ENCODE data around the gene COL20A1. TPM values are rescaled to one million over a fixed set of nuclear protein-coding genes. Genes with fewer than 3 reads are reported as not detected.

Gene COL20A1
- total RNA-seq, 1 donor from 2014 or later = not detected

DNA sequence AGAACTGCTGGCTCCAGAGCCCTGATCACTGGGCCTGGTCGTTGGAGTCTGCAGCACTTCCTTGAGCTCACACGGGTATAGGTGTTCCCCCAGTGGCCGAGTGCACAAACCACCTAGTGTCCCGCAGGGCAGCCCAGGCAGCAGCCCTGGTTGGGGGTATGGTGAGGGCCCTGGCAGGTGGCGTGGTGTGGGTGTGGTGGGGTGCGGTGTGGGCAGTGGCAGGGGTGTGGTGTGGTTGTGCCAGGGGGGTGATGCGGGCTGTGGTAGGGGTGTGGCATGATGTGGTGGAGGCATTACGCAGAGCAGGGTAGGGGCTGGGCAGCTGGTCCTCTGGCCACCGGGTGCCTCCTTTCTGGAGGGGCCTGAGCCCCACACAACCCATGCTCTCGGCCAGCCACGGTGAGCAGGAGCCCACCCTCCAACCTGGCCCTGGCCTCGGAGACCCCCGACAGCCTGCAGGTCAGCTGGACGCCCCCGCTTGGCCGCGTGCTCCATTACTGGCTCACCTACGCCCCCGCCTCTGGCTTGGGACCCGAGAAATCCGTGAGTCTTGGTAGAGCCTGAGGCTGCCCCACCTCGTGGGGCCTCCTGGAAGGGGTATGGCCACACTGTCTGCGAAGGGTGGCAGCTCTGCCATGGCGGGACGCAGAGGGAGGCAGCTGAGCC is 20.5 kb downstream of the COL20A1 start:
- Mint-ChIP-seq H3K27ac (no peak overlapping the region), H3K9me3 (no peaks in the 10 kb centered on the region), H3K4me1 (no peaks in the 10 kb centered on the region), H3K4me3 (no peak overlapping the region), H3K36me3 (ENCODE audit: low read depth) (no peaks in the 10 kb centered on the region), H3K27me3 (peaks cover 2% of the 10 kb centered on the region)
- ATAC-seq (ENCODE audit: low read depth) (no peak), DNase-seq (no peak)
- POLR2A ChIA-PET = no interaction called here
- TF ChIP-seq, protein P1, sequence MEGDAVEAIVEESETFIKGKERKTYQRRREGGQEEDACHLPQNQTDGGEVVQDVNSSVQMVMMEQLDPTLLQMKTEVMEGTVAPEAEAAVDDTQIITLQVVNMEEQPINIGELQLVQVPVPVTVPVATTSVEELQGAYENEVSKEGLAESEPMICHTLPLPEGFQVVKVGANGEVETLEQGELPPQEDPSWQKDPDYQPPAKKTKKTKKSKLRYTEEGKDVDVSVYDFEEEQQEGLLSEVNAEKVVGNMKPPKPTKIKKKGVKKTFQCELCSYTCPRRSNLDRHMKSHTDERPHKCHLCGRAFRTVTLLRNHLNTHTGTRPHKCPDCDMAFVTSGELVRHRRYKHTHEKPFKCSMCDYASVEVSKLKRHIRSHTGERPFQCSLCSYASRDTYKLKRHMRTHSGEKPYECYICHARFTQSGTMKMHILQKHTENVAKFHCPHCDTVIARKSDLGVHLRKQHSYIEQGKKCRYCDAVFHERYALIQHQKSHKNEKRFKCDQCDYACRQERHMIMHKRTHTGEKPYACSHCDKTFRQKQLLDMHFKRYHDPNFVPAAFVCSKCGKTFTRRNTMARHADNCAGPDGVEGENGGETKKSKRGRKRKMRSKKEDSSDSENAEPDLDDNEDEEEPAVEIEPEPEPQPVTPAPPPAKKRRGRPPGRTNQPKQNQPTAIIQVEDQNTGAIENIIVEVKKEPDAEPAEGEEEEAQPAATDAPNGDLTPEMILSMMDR (IDR thresholded peaks at IDR 0.05) = no peak
- CTCF ChIA-PET = no interaction called here
- intact Hi-C loops (cut with micrococcal nuclease) = loop anchor here (5.0 kb wide), 1 partner anchor 659 kb away; no protein-coding TSS in a partner anchor

DNA sequence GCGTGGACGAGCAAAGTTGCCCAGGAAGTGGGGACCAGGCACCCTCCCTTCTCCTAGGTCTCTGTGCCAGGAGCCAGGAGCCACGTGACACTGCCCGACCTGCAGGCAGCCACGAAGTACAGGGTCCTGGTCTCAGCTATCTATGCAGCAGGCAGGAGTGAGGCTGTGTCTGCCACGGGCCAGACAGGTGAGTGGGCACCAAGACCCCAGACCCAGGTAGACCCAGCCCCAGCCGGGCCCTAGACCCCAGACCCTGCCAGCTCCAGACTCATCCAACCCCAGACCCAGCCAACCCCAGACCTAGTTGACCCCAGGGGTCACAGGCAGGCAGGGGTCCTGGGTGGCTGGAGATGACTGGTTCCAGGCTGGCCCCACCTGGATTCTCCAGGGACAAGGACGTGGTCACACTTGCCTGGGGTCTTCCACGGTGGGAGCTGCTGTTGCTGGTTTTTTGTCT is 21.1 kb downstream of the COL20A1 start:
- H3K36me3 Mint-ChIP-seq (ENCODE audit: low read depth) = no peaks in the 10 kb centered on the region
- intact Hi-C loops (cut with micrococcal nuclease) = loop anchor here (5.0 kb wide), 1 partner anchor 658 kb away; no protein-coding TSS in a partner anchor
- peaks cover 2% of the 10 kb centered on the region for H3K27me3 Mint-ChIP-seq
- no peaks in the 10 kb centered on the region for H3K9me3 Mint-ChIP-seq
- no peak for ATAC-seq (ENCODE audit: low read depth)
- POLR2A ChIA-PET = no interaction called here
- H3K4me1 Mint-ChIP-seq = no peaks in the 10 kb centered on the region
- TF ChIP-seq, protein P1 (IDR thresholded peaks at IDR 0.05) = no peak
- CTCF ChIA-PET = no interaction called here
- no peak overlapping the region for H3K4me3 Mint-ChIP-seq
- H3K27ac Mint-ChIP-seq = no peak overlapping the region
- DNase-seq = no peak

DNA sequence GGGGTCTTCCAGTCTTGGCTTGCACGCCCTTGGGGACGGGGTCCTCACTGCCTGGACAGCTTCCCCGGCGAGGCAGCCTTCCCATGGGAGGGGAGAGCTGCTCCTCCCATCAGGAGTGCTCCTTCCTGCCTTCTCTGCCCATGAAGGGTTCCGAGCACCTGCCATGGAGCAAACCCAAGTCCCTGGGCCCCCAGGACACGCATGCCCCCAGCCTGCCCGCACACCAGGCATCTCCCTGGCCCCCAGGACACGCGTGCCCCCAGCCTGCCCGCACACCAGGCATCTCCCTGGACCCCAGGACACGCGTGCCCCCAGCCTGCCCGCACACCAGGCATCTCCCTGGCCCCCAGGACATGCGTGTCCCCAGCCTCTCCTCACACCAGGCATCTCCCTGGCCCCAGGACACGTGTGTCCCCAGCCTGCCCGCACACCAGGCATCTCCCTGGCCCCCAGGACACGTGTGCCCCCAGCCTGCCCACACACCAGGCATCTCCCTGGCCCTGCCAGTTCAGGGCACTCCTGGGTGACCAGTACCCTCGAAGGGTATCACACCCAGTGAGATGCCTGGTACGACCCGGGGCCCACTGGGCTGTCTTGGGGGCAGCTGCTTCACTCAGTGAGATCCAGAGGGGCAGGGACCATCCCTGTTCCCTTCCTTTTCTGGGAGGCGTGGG is 21.7 kb downstream of the COL20A1 start:
- no peak overlapping the region for H3K4me3 Mint-ChIP-seq
- ChIA-PET CTCF (no interaction called here), POLR2A (no interaction called here)
- DNase-seq = no peak
- ATAC-seq (ENCODE audit: low read depth) = no peak
- no peaks in the 10 kb centered on the region for H3K36me3 Mint-ChIP-seq (ENCODE audit: low read depth)
- no peaks in the 10 kb centered on the region for H3K9me3 Mint-ChIP-seq
- TF ChIP-seq, protein P1 (IDR thresholded peaks at IDR 0.05) = no peak
- intact Hi-C loops (cut with micrococcal nuclease) = loop anchor here (5.0 kb wide), 1 partner anchor 658 kb away; no protein-coding TSS in a partner anchor
- H3K4me1 Mint-ChIP-seq = no peaks in the 10 kb centered on the region
- no peak overlapping the region for H3K27ac Mint-ChIP-seq
- peaks cover 2% of the 10 kb centered on the region for H3K27me3 Mint-ChIP-seq

DNA sequence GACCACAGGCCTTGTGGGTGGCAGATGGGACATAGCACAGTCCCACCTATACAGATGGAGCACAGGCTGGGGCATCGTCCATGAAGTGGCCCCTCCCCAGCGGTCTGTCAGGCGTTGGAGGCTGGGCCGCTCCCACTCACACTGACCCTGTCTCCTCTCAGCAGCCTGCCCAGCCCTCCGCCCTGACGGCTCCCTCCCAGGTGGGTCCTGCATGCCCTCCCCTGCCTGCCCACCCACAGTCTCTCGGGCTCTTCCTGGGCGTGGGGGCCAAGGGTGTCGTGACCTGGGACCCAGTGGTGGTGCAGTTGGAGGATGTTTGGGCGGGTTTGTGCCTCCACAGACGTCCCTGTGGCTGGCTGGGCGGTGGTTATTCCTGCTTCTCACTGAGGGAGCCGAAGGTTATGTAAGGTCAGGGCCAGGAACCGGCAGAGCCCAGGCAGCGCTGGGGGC is 22.3 kb downstream of the COL20A1 start:
- H3K9me3 Mint-ChIP-seq = no peaks in the 10 kb centered on the region
- ATAC-seq (ENCODE audit: low read depth) (no peak), DNase-seq (no peak)
- no peaks in the 10 kb centered on the region for H3K4me1 Mint-ChIP-seq
- CTCF ChIA-PET = no interaction called here
- intact Hi-C loops (cut with micrococcal nuclease) = no loop called here
- H3K36me3 Mint-ChIP-seq (ENCODE audit: low read depth) = no peaks in the 10 kb centered on the region
- H3K27ac Mint-ChIP-seq = no peak overlapping the region
- POLR2A ChIA-PET = no interaction called here
- peaks cover 3% of the 10 kb centered on the region for H3K27me3 Mint-ChIP-seq
- H3K4me3 Mint-ChIP-seq = no peak overlapping the region
- TF ChIP-seq, protein P1 (IDR thresholded peaks at IDR 0.05) = no peak

DNA sequence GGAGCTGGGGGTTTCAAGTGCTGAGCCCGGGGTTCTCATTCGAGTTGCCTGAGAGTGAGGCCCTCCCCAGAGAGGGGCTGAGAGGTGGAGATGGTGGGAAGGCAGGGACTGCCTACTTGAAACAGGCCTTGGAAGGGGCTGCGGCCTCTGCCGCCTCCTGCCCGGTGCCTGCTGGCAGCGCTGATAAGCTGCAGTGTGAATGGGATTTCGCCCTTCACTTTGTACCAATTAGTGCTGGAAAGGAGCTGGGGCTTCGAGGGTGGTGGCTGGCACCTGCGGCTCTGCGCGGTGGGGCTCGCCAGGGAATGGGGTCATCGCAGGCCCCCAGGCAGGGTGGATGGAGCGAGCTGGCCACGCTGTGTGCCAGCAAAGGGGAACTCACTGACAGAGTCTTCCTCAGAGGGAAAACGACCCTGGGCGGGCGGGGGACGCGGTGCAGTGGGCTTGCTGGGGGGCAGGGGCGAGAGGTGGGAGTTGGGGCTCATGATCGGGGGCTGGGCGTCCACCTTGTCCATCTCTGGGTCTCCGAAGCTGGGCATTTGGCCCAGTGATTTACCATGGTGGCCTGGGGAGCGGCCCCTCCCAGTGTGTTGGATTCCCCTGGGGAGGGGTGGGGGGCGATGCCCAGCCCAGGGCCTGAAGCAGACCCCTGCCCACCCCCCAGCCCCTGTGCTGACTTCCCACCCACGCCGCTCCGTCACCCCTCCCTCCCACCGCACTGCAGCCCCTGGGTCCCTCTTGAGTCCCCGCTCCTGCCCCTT is 22.9 kb downstream of the COL20A1 start:
- H3K9me3 Mint-ChIP-seq = no peaks in the 10 kb centered on the region

More for the DNA sequence above, 22.9 kb downstream of the COL20A1 start:
- no peaks in the 10 kb centered on the region for H3K4me1 Mint-ChIP-seq
- DNase-seq (no peak), ATAC-seq (ENCODE audit: low read depth) (no peak)
- ChIA-PET CTCF (no interaction called here), POLR2A (no interaction called here)
- no peaks in the 10 kb centered on the region for H3K36me3 Mint-ChIP-seq (ENCODE audit: low read depth)
- no peak overlapping the region for H3K4me3 Mint-ChIP-seq
- TF ChIP-seq, protein P1 (IDR thresholded peaks at IDR 0.05) = no peak
- peaks cover 1% of the 10 kb centered on the region for H3K27me3 Mint-ChIP-seq
- intact Hi-C loops (cut with micrococcal nuclease) = no loop called here
- H3K27ac Mint-ChIP-seq = no peak overlapping the region
